HEK293T (cell line): Measurements from ENCODE around the gene TRIM37.

ENCODE experiments used
- BHLHE40 ChIP-seq: fragments of 450-650 bp; IDR thresholded peaks from 2 replicates; pipeline ENCODE4 v1.6.1; 2016; ENCODE audit warnings: mild to moderate bottlenecking, moderate library complexity, borderline replicate concordance
- ELF4 ChIP-seq: fragments of 450-650 bp; IDR thresholded peaks from 2 replicates; pipeline ENCODE4 v1.6.1; 2017; ENCODE audit warnings: antibody characterized with exemption
- FOXK2 ChIP-seq: fragments of 450-650 bp; IDR thresholded peaks from 2 replicates; pipeline ENCODE4 v1.6.1; 2016; ENCODE audit warnings: mild to moderate bottlenecking
- HDGF ChIP-seq: fragments of 450-650 bp; IDR thresholded peaks from 2 replicates; pipeline ENCODE4 v1.6.1; 2017; ENCODE audit warnings: antibody characterized with exemption, borderline replicate concordance
- NFRKB ChIP-seq: fragments of 450-650 bp; IDR thresholded peaks from 2 replicates; pipeline ENCODE4 v1.6.1; 2016; ENCODE audit warnings: mild to moderate bottlenecking, moderate library complexity
- PKNOX1 ChIP-seq: fragments of 450-650 bp; IDR thresholded peaks from 2 replicates; pipeline ENCODE4 v1.6.1; 2016
- SP1 ChIP-seq: fragments of 450-650 bp; IDR thresholded peaks from 2 replicates; pipeline ENCODE4 v1.6.1; 2017
- SUZ12 ChIP-seq: fragments of 450-650 bp; IDR thresholded peaks from 2 replicates; pipeline ENCODE4 v1.6.1; 2016; ENCODE audit warnings: mild to moderate bottlenecking
- TARDBP ChIP-seq: fragments of 450-650 bp; IDR thresholded peaks from 2 replicates; pipeline ENCODE4 v1.6.1; 2016
- ZNF384 ChIP-seq: fragments of 450-650 bp; IDR thresholded peaks from 2 replicates; pipeline ENCODE4 v1.6.1; 2016

GRCh38 chr17:59067340-59067739, 39.3 kb downstream of the TRIM37 start:
- no peak for TF ChIP-seq SP1
- no peak for TF ChIP-seq ZNF384
- TF ChIP-seq SUZ12: no peak
- TF ChIP-seq HDGF: no peak
- no peak for TF ChIP-seq PKNOX1
- no peak for TF ChIP-seq ELF4
- TF ChIP-seq TARDBP: no peak
- TF ChIP-seq BHLHE40: no peak
- TF ChIP-seq NFRKB: no peak
- no peak for TF ChIP-seq FOXK2
